DMS53 (cell line): ENCODE results near the gene CELF3.
"Not testable (repeated sequence)": the region's sequence is repeated elsewhere in the genome, so short reads cannot be mapped to it uniquely, and the experiment has no call there.

Experiments
- DNase-seq: peaks from one replicate; lab custom pipeline; 2025; lab: John Stamatoyannopoulos, UW

The CELF3 gene

GRCh38 chr1:151703813-151704212, 12.8 kb downstream of the CELF3 start:
- no peak for DNase-seq

- DNase-seq: no peak
Measured at GRCh38 chr1:151702936-151703335, 13.7 kb downstream of the CELF3 start.

GRCh38 chr1:151701515-151701914, 15.1 kb downstream of the CELF3 start:
- no peak for DNase-seq

GRCh38 chr1:151693057-151693651, 23.4 kb downstream of the CELF3 start:
- DNase-seq: peak; percentile 82

DNA sequence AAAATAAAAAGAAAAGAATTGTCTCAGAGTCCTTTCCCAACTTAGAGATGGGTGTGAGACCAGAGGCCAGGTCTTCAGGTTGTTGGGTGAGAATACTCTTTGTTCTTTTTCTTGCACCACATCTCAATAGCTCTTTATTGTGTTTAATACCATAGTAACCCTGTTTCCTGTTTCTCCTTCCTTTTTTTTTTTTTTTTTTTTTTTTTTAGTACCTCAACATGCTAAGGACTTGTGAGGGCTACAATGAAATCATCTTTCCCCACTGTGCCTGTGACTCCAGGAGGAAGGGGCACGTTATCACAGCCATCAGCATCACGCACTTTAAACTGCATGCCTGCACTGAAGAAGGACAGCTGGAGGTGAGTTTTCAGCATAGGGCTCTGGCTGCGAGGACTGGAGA, 24.4 kb downstream of the CELF3 start:
- DNase-seq: peak; percentile 29

DNA sequence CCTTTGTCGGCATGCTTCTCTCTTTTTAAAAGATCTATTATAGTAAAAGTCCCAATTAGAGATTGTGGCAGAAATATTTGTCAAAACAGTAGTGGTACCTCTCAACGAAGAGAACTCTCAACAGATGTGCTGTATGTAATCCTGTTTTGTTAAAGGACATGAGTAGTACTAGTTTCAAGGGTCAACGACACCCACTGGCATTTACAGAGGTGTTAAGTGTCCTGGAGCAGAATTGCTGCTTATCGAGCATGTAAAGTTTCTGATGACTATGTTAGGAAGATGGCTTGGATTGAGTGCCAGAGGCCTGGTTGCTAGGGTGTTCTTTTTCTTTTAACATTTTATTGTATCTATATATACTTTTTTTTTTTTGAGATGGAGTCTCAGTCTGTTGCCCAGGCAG, 27.1 kb downstream of the CELF3 start:
- peak; percentile 43 for DNase-seq

GRCh38 chr1:151686561-151686960, 30.0 kb downstream of the CELF3 start:
- DNase-seq: no peak

DNA sequence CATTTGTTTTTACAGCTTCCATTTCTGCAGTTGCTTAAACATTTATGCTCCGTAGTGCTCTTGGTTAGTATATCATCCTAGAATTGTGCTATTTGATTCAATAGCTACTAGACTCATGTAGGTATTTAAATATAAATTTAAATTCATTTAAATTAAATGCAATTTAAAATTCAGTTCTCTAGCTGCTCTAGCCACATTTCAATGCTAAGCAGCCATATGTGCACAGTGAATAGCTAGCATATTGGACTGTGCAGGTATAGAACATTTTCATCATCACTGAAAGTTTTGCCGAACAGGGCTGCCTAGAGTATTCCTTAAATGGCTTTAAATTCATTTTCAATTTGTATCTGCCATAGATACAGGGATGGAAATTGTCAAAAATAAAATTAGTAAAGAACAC, 32.5 kb downstream of the CELF3 start:
- no peak for DNase-seq

- DNase-seq: not testable (repeated sequence)
Measured at GRCh38 chr1:151682901-151683300, 33.7 kb downstream of the CELF3 start.

GRCh38 chr1:151681923-151682322, 34.7 kb downstream of the CELF3 start:
- no peak for DNase-seq

DNA sequence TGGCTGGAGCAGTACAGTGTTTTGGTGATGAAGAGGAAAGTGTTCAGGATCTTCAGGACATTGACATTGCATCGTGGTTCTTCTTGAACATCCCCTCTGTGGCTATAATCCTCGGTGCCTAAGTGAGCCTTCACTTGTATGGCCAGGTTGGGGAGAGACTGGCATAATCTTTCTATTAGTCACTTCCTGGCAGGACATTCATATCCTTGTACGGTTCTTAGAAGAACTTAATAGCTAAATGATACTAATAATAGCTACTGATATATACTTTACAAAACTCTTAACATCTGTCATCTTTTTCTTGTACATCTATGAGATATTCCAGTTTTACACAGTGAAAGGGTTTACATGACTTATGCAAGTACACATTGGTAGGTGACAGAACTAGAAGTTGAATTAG, 35.8 kb downstream of the CELF3 start:
- DNase-seq: peak; percentile 60

DNA sequence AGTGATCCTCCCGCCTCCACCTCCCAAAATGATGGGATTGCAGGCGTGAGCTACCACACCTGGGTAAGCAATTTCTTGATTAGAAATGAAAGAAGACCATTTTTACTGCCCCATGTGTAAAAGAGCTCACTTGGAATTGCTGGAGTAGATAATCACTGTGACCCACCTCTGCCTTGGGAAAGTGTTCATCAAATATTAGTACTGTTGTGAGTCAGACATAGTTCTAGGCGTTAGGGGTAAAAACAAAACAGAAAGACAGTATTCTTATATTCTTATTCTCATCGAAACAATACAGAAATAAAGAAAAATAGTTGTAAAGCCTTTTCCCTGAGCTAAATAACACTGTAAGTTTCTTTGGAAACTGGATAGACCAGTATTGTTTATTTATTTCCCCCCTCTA, 36.2 kb downstream of the CELF3 start:
- peak; percentile 36 for DNase-seq

- DNase-seq: no peak
Measured at GRCh38 chr1:151673407-151673806, 43.2 kb downstream of the CELF3 start.

DNA sequence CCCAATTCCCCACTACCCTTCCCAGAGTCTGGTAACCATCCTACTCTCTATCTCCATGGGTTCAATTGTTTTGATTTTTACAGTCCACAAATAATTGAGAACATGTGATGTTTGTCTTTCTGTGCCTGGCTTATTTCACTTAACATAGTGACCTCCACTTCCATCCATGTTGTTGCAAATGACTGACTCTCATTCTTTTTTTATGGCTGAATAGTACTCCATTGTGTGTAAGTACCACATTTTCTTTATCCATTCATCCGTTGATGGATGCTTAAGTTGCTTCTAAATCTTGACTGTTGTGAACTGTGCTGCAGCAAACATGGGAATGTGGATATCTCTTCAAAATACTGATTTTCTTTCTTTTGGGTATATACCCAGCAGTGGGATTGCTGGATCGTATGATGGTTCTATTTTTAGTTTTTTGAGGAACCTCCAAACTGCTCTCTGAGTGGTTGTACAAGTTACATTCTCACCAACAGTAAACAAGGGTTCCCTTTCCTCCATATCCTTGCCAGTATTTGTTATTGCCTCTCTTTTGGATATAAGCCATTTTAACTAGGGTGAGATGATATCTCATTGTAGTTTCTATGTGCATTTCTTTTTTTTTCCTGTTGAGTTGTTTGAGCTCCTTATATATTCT, 46.4 kb downstream of the CELF3 start:
- not testable (repeated sequence) for DNase-seq

GRCh38 chr1:151668090-151668489, 48.5 kb downstream of the CELF3 start:
- DNase-seq: no peak

DNA sequence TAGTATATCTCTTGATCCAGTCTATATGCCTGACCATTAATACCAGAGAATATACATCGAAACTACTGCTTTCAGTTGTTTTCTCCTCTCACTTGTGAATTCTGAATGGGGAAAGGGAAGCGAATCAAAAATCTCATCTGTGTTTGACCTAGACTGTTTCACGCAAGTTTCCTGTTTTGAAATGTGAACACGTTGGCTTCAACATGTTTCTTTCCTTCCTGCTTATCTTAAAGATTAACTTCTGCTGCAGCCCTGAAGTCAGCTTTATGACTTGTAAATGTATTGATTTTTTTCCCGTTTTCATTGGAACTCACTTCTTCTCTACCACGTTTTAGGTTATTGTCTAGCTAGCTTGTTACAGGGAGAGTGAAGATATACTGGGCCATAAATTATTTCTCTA, 54.9 kb downstream of the CELF3 start:
- no peak for DNase-seq

DNA sequence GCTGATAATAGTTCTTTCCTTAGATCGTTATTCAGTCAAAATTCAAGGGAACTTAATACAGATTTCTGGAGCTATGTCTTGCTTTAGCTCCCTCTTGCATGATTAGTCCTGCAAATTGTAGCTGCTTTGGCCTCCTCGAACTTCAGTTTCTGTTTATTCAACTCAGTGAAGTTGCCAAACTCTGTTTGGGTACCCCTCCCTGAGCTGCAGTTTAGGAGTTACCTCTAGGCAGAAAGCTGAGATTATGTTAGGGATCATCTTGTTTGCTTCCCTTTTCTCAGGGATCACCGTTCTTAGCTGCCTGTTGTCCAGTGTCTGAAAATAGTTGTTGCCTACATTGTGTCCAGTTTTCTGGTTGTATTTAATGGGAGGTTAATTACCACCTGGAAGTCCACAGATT, 61.2 kb downstream of the CELF3 start:
- no peak for DNase-seq

- no peak for DNase-seq
Measured at GRCh38 chr1:151653397-151653796, 63.2 kb downstream of the CELF3 start.
